Measurements from ENCODE around the gene ZNF524. TPM values are rescaled to one million over a fixed set of nuclear protein-coding genes. Genes with fewer than 3 reads are reported as not detected.

The ZNF524 gene
- total RNA-seq, 3 donors from 2014 or later (not counting 1 experiment from before 2014, with no cell fraction given): 9.2 to 12.6 (median 12.5) TPM

GRCh38 chr19:55641426-55642152, 41.5 kb downstream of the ZNF524 start:
- Histone ChIP-seq H3K9me3 (ENCODE audit: control insufficient read depth, insufficient read depth, low read length) (no peaks in the 10 kb centered on the region), H3K4me3 (ENCODE audit: low read length) (peak overlapping the region; percentile 60), H3K27me3 (ENCODE audit: control insufficient read depth, insufficient read depth, low read length) (no peaks in the 10 kb centered on the region), H3K4me1 (ENCODE audit: control insufficient read depth, insufficient read depth, low read length) (peaks cover 62% of the 10 kb centered on the region), H3K36me3 (ENCODE audit: control insufficient read depth, insufficient read depth, low read length) (peaks cover 13% of the 10 kb centered on the region), H3K27ac (ENCODE audit: low read length) (peak overlapping the region; percentile 68)
- intact Hi-C loops (cut with micrococcal nuclease): loop anchor here (2.0 to 5.0 kb wide), 2 partner anchors 34 to 61 kb away; partner anchors contain the start of genes ZNF579 and ZNF865
- Mint-ChIP-seq H3K36me3 (no peaks in the 10 kb centered on the region), H3K4me1 (peaks cover 39 to 59% of the 10 kb centered on the region in 2 donors), H3K4me3 (peak overlapping the region; percentile 88), H3K9me3 (no peaks in the 10 kb centered on the region), H3K27ac (peak overlapping the region; percentile 61 to 96), H3K27me3 (ENCODE audit: low read depth in 2 of 2) (no peaks in the 10 kb centered on the region)
- no peak for TF ChIP-seq CTCF (IDR thresholded peaks at IDR 0.05)
- WGBS (ENCODE audit: insufficient coverage): under 1% methylated on average over 25 of the region's 25 CpGs
- DNase-seq: peak in 1 of 2 donors; percentile 68
- no peak for ATAC-seq

GRCh38 chr19:55642153-55643002, 42.3 kb downstream of the ZNF524 start:
- Histone ChIP-seq H3K9me3 (ENCODE audit: control insufficient read depth, insufficient read depth, low read length) (no peaks in the 10 kb centered on the region), H3K36me3 (ENCODE audit: control insufficient read depth, insufficient read depth, low read length) (peaks cover 13% of the 10 kb centered on the region), H3K27me3 (ENCODE audit: control insufficient read depth, insufficient read depth, low read length) (no peaks in the 10 kb centered on the region), H3K4me1 (ENCODE audit: control insufficient read depth, insufficient read depth, low read length) (peaks cover 63% of the 10 kb centered on the region), H3K4me3 (ENCODE audit: low read length) (peak overlapping the region; percentile 63), H3K27ac (ENCODE audit: low read length) (peak overlapping the region; percentile 68)
- intact Hi-C loops (cut with micrococcal nuclease): loop anchor here (2.0 to 5.0 kb wide), 2 partner anchors 35 to 62 kb away; partner anchors contain the start of genes ZNF579 and ZNF865
- H3K9me3 Mint-ChIP-seq: no peaks in the 10 kb centered on the region
- ATAC-seq (no peak), DNase-seq (peak in 1 of 2 donors; percentile 57)
- H3K4me3 Mint-ChIP-seq: peak overlapping the region; percentile 96
- WGBS (ENCODE audit: insufficient coverage): 1% methylated on average over 65 of the region's 65 CpGs
- no peaks in the 10 kb centered on the region for H3K36me3 Mint-ChIP-seq
- H3K4me1 Mint-ChIP-seq: peaks cover 36 to 54% of the 10 kb centered on the region in 2 donors
- no peaks in the 10 kb centered on the region for H3K27me3 Mint-ChIP-seq (ENCODE audit: low read depth in 2 of 2)
- TF ChIP-seq CTCF (IDR thresholded peaks at IDR 0.05): no peak
- peak overlapping the region; percentile 80 to 96 for H3K27ac Mint-ChIP-seq

- 2% methylated on average over 46 of the region's 56 CpGs for WGBS (ENCODE audit: insufficient coverage)
- H3K4me1 ChIP-seq (ENCODE audit: control insufficient read depth, insufficient read depth, low read length): peaks cover 65% of the 10 kb centered on the region
Measured at GRCh38 chr19:55643003-55643886, 43.2 kb downstream of the ZNF524 start, which contains the start of gene ZNF581. Gene ZNF581, plus strand, starts transcription at chr19:55643649. Its CDS starts 923 bp downstream, at chr19:55644572.

More at GRCh38 chr19:55643003-55643886, 43.2 kb downstream of the ZNF524 start, which contains the start of gene ZNF581:
- H3K4me3 Mint-ChIP-seq: peak within 1 kb of the TSS; percentile 96
- TF ChIP-seq CTCF (IDR thresholded peaks at IDR 0.05): no peak
- H3K9me3 Mint-ChIP-seq: no peaks in the 10 kb centered on the region
- Histone ChIP-seq H3K27ac (ENCODE audit: low read length) (peak within 1 kb of the TSS; percentile 68), H3K4me3 (ENCODE audit: low read length) (peak within 1 kb of the TSS; percentile 63), H3K27me3 (ENCODE audit: control insufficient read depth, insufficient read depth, low read length) (no peaks in the 10 kb centered on the region), H3K36me3 (ENCODE audit: control insufficient read depth, insufficient read depth, low read length) (peaks cover 13% of the 10 kb centered on the region), H3K9me3 (ENCODE audit: control insufficient read depth, insufficient read depth, low read length) (no peaks in the 10 kb centered on the region)
- peaks cover 33 to 51% of the 10 kb centered on the region in 2 donors for H3K4me1 Mint-ChIP-seq
- intact Hi-C loops (cut with micrococcal nuclease): loop anchor here (2.0 to 5.0 kb wide), 2 partner anchors 36 to 62 kb away; partner anchors contain the start of genes ZNF579 and ZNF865
- no peaks in the 10 kb centered on the region for H3K36me3 Mint-ChIP-seq
- ATAC-seq (peak; percentile 65 to 81 (median 66)), DNase-seq (peak; percentile 73 to 92)
- peak within 1 kb of the TSS; percentile 80 to 96 for H3K27ac Mint-ChIP-seq
- H3K27me3 Mint-ChIP-seq (ENCODE audit: low read depth in 2 of 2): no peaks in the 10 kb centered on the region
